Activated CD4-positive, alpha-beta T cell treated with anti-CD3 and anti-CD28 coated beads, Interleukin-2, amount 50 U/mL, for 1 hour (primary cell): ENCODE results near the gene MKRN3.

Source experiments
- DNase-seq: peaks from one replicate; pipeline ENCODE4 v3.0.0-alpha.2; 2020

Gene MKRN3

GRCh38 chr15:23565395-23566070 is at the start of gene MKRN3:
Gene MKRN3 (plus strand): TSS chr15:23565674. CDS start chr15:23565783, 109 bp downstream.
- peak; percentile 35 for DNase-seq

GRCh38 chr15:23516866-23517265 is 48.6 kb upstream of the MKRN3 start:
- no peak for DNase-seq

- no peak for DNase-seq
These were observed 47.4 kb upstream of the MKRN3 start for GRCh38 chr15:23518104-23518503.

- no peak for DNase-seq
These were observed 40.7 kb upstream of the MKRN3 start for GRCh38 chr15:23524816-23525215.

- no peak for DNase-seq
These were observed 35.6 kb upstream of the MKRN3 start for GRCh38 chr15:23529891-23530290.

- DNase-seq = no peak
These were observed 33.5 kb upstream of the MKRN3 start for GRCh38 chr15:23532024-23532423.

GRCh38 chr15:23536659-23537058 is 28.8 kb upstream of the MKRN3 start:
- DNase-seq = no peak

GRCh38 chr15:23538648-23539047 is 26.8 kb upstream of the MKRN3 start:
- DNase-seq = no peak

- no peak for DNase-seq
These were observed 25.6 kb upstream of the MKRN3 start for GRCh38 chr15:23539892-23540291.

GRCh38 chr15:23546158-23546557 is 19.3 kb upstream of the MKRN3 start:
- DNase-seq = no peak

- no peak for DNase-seq
These were observed 17.4 kb upstream of the MKRN3 start for GRCh38 chr15:23548071-23548470.

GRCh38 chr15:23561914-23562313 is 3.6 kb upstream of the MKRN3 start:
- DNase-seq = no peak

GRCh38 chr15:23564821-23565394 is 566 bp upstream of the MKRN3 start:
- DNase-seq = no peak

- DNase-seq = peak; percentile 26
These were observed 639 bp downstream of the MKRN3 start for GRCh38 chr15:23566071-23566554.

- no peak for DNase-seq
These were observed 1.2 kb downstream of the MKRN3 start for GRCh38 chr15:23566651-23567050.

- DNase-seq = no peak
These were observed 2.4 kb downstream of the MKRN3 start for GRCh38 chr15:23567921-23568320.

- no peak for DNase-seq
These were observed 3.9 kb downstream of the MKRN3 start for GRCh38 chr15:23569151-23569925.

GRCh38 chr15:23570486-23570885 is 5.0 kb downstream of the MKRN3 start:
- no peak for DNase-seq

- DNase-seq = no peak
These were observed 7.4 kb downstream of the MKRN3 start for GRCh38 chr15:23572844-23573243.

GRCh38 chr15:23574742-23575141 is 9.3 kb downstream of the MKRN3 start:
- DNase-seq = no peak

GRCh38 chr15:23576061-23576460 is 10.6 kb downstream of the MKRN3 start:
- no peak for DNase-seq

GRCh38 chr15:23578521-23579150 is 13.2 kb downstream of the MKRN3 start:
- DNase-seq = no peak

GRCh38 chr15:23588268-23588667 is 22.8 kb downstream of the MKRN3 start:
- DNase-seq = no peak
